Measurements from ENCODE around the gene SLC25A26. TPM values are rescaled to one million over a fixed set of nuclear protein-coding genes. Genes with fewer than 3 reads are reported as not detected.
"Not testable (repeated sequence)": the region's sequence is repeated elsewhere in the genome, so short reads cannot be mapped to it uniquely, and the experiment has no call there.

SLC25A26 gene
- total RNA-seq, 2 donors from 2014 or later, result 17.1 to 17.8 TPM

DNA sequence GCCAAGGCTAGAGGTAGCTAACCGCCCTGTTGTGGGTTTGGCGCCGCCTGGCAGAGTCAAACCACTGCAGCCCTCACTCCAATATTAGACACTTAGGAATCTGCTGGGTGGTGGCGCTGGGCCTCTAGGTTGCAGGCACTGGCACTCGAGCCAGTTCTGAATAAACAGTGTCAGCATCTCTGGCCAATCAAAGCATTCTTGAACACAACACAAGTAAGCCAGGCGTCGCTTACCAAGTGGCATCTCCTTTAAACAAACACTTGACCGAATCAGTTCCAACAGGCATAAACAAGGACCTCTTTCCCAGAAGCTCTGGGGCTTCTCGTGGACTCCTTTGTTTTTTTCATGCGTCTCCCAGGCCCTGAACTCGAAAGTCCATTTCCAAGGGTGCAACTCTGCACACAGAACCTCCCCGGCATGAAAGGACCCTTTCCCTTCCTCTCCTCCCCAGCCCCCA is 197.7 kb downstream of the SLC25A26 start:
- TF ChIP-seq, protein P1, sequence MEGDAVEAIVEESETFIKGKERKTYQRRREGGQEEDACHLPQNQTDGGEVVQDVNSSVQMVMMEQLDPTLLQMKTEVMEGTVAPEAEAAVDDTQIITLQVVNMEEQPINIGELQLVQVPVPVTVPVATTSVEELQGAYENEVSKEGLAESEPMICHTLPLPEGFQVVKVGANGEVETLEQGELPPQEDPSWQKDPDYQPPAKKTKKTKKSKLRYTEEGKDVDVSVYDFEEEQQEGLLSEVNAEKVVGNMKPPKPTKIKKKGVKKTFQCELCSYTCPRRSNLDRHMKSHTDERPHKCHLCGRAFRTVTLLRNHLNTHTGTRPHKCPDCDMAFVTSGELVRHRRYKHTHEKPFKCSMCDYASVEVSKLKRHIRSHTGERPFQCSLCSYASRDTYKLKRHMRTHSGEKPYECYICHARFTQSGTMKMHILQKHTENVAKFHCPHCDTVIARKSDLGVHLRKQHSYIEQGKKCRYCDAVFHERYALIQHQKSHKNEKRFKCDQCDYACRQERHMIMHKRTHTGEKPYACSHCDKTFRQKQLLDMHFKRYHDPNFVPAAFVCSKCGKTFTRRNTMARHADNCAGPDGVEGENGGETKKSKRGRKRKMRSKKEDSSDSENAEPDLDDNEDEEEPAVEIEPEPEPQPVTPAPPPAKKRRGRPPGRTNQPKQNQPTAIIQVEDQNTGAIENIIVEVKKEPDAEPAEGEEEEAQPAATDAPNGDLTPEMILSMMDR (IDR thresholded peaks at IDR 0.05), result no peak
- DNase-seq, result no peak
- H3K4me3 ChIP-seq, result no peak overlapping the region
- H3K9ac ChIP-seq (ENCODE audit: low read depth in 2 of 2, low read length in 2 of 2), result no peak overlapping the region
- H3K36me3 ChIP-seq, result no peaks in the 10 kb centered on the region
- H3K4me1 ChIP-seq, result peaks cover 3% of the 10 kb centered on the region
- no peaks in the 10 kb centered on the region for H3K9me3 ChIP-seq
- no peak overlapping the region for H3K27ac ChIP-seq
- no peaks in the 10 kb centered on the region for H3K27me3 ChIP-seq
- intact Hi-C loops (cut with DNase I), result no loop called here

DNA sequence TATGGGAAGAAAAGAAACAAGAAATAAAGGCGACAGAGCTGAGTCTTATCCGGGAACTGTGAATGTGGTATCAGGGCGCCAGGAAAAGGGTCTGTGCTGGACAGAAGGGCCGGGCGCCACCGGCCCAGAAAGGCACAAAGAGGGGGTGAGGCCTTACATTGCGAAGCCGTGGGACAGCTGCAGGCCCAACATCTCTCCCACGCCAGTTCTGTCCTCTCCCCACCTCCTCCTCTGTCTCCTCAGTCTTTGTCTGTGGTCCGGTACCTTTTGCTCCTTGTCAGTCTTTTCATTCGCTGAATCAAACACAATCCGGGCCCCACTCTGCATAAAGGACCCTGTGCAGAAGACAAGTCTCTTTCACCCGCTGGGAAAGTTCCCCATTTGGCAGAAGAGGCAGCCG is 198.2 kb downstream of the SLC25A26 start:
- Histone ChIP-seq H3K9ac (ENCODE audit: low read depth in 2 of 2, low read length in 2 of 2) (no peak overlapping the region), H3K27ac (no peak overlapping the region), H3K27me3 (no peaks in the 10 kb centered on the region), H3K4me3 (no peak overlapping the region), H3K36me3 (no peaks in the 10 kb centered on the region), H3K9me3 (no peaks in the 10 kb centered on the region), H3K4me1 (peaks cover 3% of the 10 kb centered on the region)
- intact Hi-C loops (cut with DNase I), result no loop called here
- TF ChIP-seq, protein P1 (IDR thresholded peaks at IDR 0.05), result no peak
- no peak for DNase-seq

DNA sequence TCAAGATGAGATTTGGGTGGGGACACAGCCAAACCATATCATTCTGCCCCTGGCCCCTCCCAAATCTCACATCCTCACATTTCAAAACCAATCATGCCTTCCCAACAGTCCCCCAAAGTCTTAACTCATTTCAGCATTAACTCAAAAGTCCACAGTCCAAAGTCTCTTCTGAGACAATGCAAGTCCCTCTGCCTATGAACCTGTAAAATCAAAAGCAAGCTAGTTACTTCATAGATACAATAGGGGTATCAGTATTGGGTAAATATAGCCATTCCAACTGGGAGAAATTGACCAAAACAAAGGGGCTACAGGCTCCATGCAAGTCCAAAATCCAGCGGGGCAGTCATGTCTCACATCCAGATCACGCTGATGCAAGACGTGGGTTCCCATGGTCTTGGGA is 200.3 kb downstream of the SLC25A26 start:
- H3K36me3 ChIP-seq; H3K9ac ChIP-seq (ENCODE audit: low read depth in 2 of 2, low read length in 2 of 2); H3K4me1 ChIP-seq; intact Hi-C loops (cut with DNase I); H3K9me3 ChIP-seq; H3K4me3 ChIP-seq; DNase-seq; H3K27ac ChIP-seq; H3K27me3 ChIP-seq: not testable (repeated sequence)

DNA sequence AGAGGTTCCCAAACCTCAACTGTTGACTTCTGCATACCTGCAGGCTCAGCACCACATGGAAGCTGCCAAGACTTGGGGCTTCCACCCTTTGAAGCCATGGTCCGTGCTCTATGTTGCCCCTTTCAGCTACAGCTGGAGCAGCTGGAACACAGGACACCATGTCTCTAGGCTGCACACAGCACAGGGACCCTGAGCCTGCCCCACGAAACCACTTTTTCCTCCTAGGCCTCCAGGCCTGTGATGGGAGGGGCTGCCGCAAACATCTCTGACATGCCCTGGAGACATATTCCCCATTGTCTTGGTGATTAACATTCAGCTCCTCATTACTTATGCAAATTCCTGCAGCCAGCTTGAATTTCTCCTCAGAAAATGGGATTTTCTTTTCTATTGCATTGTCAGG is 201.1 kb downstream of the SLC25A26 start:
- H3K27me3 ChIP-seq; H3K9ac ChIP-seq (ENCODE audit: low read depth in 2 of 2, low read length in 2 of 2); intact Hi-C loops (cut with DNase I); H3K36me3 ChIP-seq; DNase-seq; H3K4me1 ChIP-seq; H3K9me3 ChIP-seq; H3K27ac ChIP-seq; H3K4me3 ChIP-seq: not testable (repeated sequence)

DNA sequence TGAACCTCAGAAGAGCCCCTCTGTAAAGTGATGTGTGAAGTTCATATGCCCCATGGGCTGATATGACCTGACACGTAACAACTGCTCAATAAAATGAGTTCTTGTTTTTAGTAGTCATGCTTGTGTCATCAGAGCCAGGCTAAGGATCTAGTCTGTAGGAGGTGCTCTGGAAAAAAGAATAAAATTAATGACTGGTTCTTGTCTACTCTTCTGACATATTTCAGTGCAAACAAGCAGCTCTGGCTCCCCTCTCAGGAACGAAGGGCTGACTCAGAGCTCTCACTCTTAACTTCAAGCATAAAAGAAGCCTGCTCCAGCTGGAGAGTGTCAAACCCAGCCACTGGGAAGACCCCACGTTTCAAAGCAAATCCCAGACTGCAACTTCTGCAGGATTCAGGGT is 203.0 kb downstream of the SLC25A26 start:
- TF ChIP-seq, protein P1 (IDR thresholded peaks at IDR 0.05), result no peak
- Histone ChIP-seq H3K9ac (ENCODE audit: low read depth in 2 of 2, low read length in 2 of 2) (no peak overlapping the region), H3K27me3 (no peaks in the 10 kb centered on the region), H3K27ac (no peak overlapping the region), H3K4me3 (no peak overlapping the region), H3K36me3 (no peaks in the 10 kb centered on the region), H3K9me3 (no peaks in the 10 kb centered on the region), H3K4me1 (no peaks in the 10 kb centered on the region)
- intact Hi-C loops (cut with DNase I), result no loop called here
- no peak for DNase-seq

DNA sequence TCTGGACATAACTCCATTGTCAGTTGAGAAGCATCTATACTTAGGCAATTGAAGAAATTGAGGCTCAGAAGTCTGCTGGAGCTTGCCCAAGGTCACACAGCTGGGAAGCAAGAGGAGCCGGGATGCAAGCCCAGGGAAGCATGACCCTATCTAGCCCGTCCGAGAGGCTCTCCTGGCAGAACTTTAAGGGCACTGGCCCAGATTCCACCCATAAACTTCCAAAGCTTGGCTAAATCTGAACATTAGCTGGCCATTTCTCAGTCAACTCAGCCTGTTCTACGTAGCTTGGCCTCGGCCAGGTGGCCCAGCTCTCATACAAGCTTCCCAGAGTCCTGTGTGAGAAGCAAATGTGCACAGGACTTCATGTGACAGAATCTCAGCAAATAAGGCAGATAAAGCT is 204.2 kb downstream of the SLC25A26 start:
- no peak overlapping the region for H3K27ac ChIP-seq
- H3K36me3 ChIP-seq, result no peaks in the 10 kb centered on the region
- intact Hi-C loops (cut with DNase I), result no loop called here
- H3K4me3 ChIP-seq, result no peak overlapping the region
- no peaks in the 10 kb centered on the region for H3K9me3 ChIP-seq
- TF ChIP-seq, protein P1 (IDR thresholded peaks at IDR 0.05), result no peak
- no peak overlapping the region for H3K9ac ChIP-seq (ENCODE audit: low read depth in 2 of 2, low read length in 2 of 2)
- no peak for DNase-seq
- H3K27me3 ChIP-seq, result no peaks in the 10 kb centered on the region
- H3K4me1 ChIP-seq, result no peaks in the 10 kb centered on the region

Measured in colonic mucosa (tissue), 4 donors.